ENCODE results near the gene PCDHA10.
"Not testable (repeated sequence)": the region's sequence is repeated elsewhere in the genome, so short reads cannot be mapped to it uniquely, and the experiment has no call there.

PCDHA10 gene

GRCh38 chr5:140855772-140856674, at the start of gene PCDHA10:
TSS of gene PCDHA10 (plus strand) at chr5:140855897. CDS start at chr5:140856049, 152 bp downstream.
- H3K9me3 Mint-ChIP-seq, result no peaks in the 10 kb centered on the region
- no peak within 1 kb of the TSS for H3K4me3 Mint-ChIP-seq
- no peaks in the 10 kb centered on the region for H3K36me3 Mint-ChIP-seq
- no peak within 1 kb of the TSS for H3K27ac Mint-ChIP-seq
- no peak for DNase-seq (ENCODE audit: low spot score in 2 of 2)
- no peaks in the 10 kb centered on the region for H3K4me1 Mint-ChIP-seq
- no peak for ATAC-seq

- H3K36me3 Mint-ChIP-seq, result no peaks in the 10 kb centered on the region
- no peak for DNase-seq (ENCODE audit: low spot score in 2 of 2)
- ATAC-seq, result no peak
- H3K9me3 Mint-ChIP-seq, result peaks cover 8% of the 10 kb centered on the region
- no peak within 1 kb of the TSS for H3K4me3 Mint-ChIP-seq
- H3K27ac Mint-ChIP-seq, result no peak within 1 kb of the TSS
- H3K4me1 Mint-ChIP-seq, result no peaks in the 10 kb centered on the region
Measured at GRCh38 chr5:140806834-140807775, 48.6 kb upstream of the PCDHA10 start, which contains the start of gene PCDHA4. TSS of gene PCDHA4 (plus strand) at chr5:140807068.

- H3K4me1 Mint-ChIP-seq; H3K36me3 Mint-ChIP-seq; H3K4me3 Mint-ChIP-seq; H3K9me3 Mint-ChIP-seq; ATAC-seq; DNase-seq (ENCODE audit: low spot score in 2 of 2); H3K27ac Mint-ChIP-seq: not testable (repeated sequence)
Measured at GRCh38 chr5:140808241-140808888, 47.3 kb upstream of the PCDHA10 start.

GRCh38 chr5:140808889-140809291, 46.8 kb upstream of the PCDHA10 start:
- DNase-seq (ENCODE audit: low spot score in 2 of 2), result no peak
- Mint-ChIP-seq H3K36me3 (no peaks in the 10 kb centered on the region), H3K27ac (no peak overlapping the region), H3K9me3 (peaks cover 5% of the 10 kb centered on the region), H3K4me3 (no peak overlapping the region), H3K4me1 (no peaks in the 10 kb centered on the region)
- no peak for ATAC-seq

- Mint-ChIP-seq H3K9me3 (peaks cover 5% of the 10 kb centered on the region), H3K36me3 (no peaks in the 10 kb centered on the region), H3K4me1 (no peaks in the 10 kb centered on the region), H3K27ac (no peak within 1 kb of the TSS), H3K4me3 (no peak within 1 kb of the TSS)
- ATAC-seq, result no peak
- peak in 1 of 2 donors; percentile 52 for DNase-seq (ENCODE audit: low spot score in 2 of 2)
Measured at GRCh38 chr5:140821375-140822280, 34.1 kb upstream of the PCDHA10 start, which contains the start of gene PCDHA5. TSS of gene PCDHA5 (plus strand) at chr5:140821613.

- Mint-ChIP-seq H3K36me3 (no peaks in the 10 kb centered on the region), H3K9me3 (peaks cover 5% of the 10 kb centered on the region), H3K4me3 (no peak overlapping the region), H3K4me1 (no peaks in the 10 kb centered on the region), H3K27ac (no peak overlapping the region)
- ATAC-seq (no peak), DNase-seq (ENCODE audit: low spot score in 2 of 2) (no peak)
Measured at GRCh38 chr5:140822281-140822629, 33.4 kb upstream of the PCDHA10 start.

GRCh38 chr5:140822969-140823368, 32.7 kb upstream of the PCDHA10 start:
- not testable (repeated sequence) for H3K36me3 Mint-ChIP-seq, H3K4me3 Mint-ChIP-seq

GRCh38 chr5:140823475-140823874, 32.2 kb upstream of the PCDHA10 start:
- DNase-seq (ENCODE audit: low spot score in 2 of 2), result no peak
- Mint-ChIP-seq H3K4me3 (no peak overlapping the region), H3K36me3 (no peaks in the 10 kb centered on the region), H3K9me3 (peaks cover 5% of the 10 kb centered on the region), H3K4me1 (no peaks in the 10 kb centered on the region), H3K27ac (no peak overlapping the region)
- no peak for ATAC-seq

More at GRCh38 chr5:140822969-140823368, 32.7 kb upstream of the PCDHA10 start:
- H3K27ac Mint-ChIP-seq; ATAC-seq; H3K4me1 Mint-ChIP-seq; DNase-seq (ENCODE audit: low spot score in 2 of 2); H3K9me3 Mint-ChIP-seq: not testable (repeated sequence)

GRCh38 chr5:140827704-140828361, 27.9 kb upstream of the PCDHA10 start, which contains the start of gene PCDHA6:
TSS of gene PCDHA6 (plus strand) at chr5:140827960. CDS start at chr5:140828092, 132 bp downstream.
- H3K4me3 Mint-ChIP-seq, result no peak within 1 kb of the TSS
- no peak within 1 kb of the TSS for H3K27ac Mint-ChIP-seq
- H3K9me3 Mint-ChIP-seq, result peaks cover 2% of the 10 kb centered on the region
- H3K4me1 Mint-ChIP-seq, result no peaks in the 10 kb centered on the region
- H3K36me3 Mint-ChIP-seq, result no peaks in the 10 kb centered on the region
- DNase-seq (ENCODE audit: low spot score in 2 of 2) (no peak), ATAC-seq (no peak)

GRCh38 chr5:140828362-140828737, 27.3 kb upstream of the PCDHA10 start:
- H3K9me3 Mint-ChIP-seq, result peaks cover 2% of the 10 kb centered on the region
- no peaks in the 10 kb centered on the region for H3K4me1 Mint-ChIP-seq
- no peak overlapping the region for H3K4me3 Mint-ChIP-seq
- H3K36me3 Mint-ChIP-seq, result no peaks in the 10 kb centered on the region
- no peak for ATAC-seq
- DNase-seq (ENCODE audit: low spot score in 2 of 2), result no peak
- H3K27ac Mint-ChIP-seq, result no peak overlapping the region

GRCh38 chr5:140829511-140830501, 25.9 kb upstream of the PCDHA10 start:
- not testable (repeated sequence) for H3K4me3 Mint-ChIP-seq; H3K4me1 Mint-ChIP-seq; H3K9me3 Mint-ChIP-seq; H3K36me3 Mint-ChIP-seq; H3K27ac Mint-ChIP-seq; DNase-seq (ENCODE audit: low spot score in 2 of 2); ATAC-seq

GRCh38 chr5:140833993-140834392, 21.7 kb upstream of the PCDHA10 start, which contains the start of gene PCDHA7:
TSS of gene PCDHA7 (plus strand) at chr5:140834269. CDS start at chr5:140834384, 115 bp downstream.
- H3K4me1 Mint-ChIP-seq, result no peaks in the 10 kb centered on the region
- DNase-seq (ENCODE audit: low spot score in 2 of 2), result no peak
- no peak within 1 kb of the TSS for H3K4me3 Mint-ChIP-seq
- H3K9me3 Mint-ChIP-seq, result peaks cover 5% of the 10 kb centered on the region
- H3K36me3 Mint-ChIP-seq, result no peaks in the 10 kb centered on the region
- no peak for ATAC-seq
- no peak within 1 kb of the TSS for H3K27ac Mint-ChIP-seq

Measured in stimulated activated effector memory CD8-positive, alpha-beta T cell treated with anti-CD3 and anti-CD28 coated beads, Interleukin-12 subunit alpha, Interleukin-12 subunit beta, amount 100 ng/mL, for 72 hours (primary cell).